DOHH2 (cell line): Measurements from ENCODE around the gene STMN3.

Experiments
- H3F3A ChIP-seq: fragments of 200-600 bp; sonication (generic), shearing (Covaris generic); 2 replicates; pipeline ENCODE4 v1.6.0; 2016; ENCODE audit warnings: antibody characterized with exemption, mild to moderate bottlenecking; ENCODE audit not compliant: control insufficient read depth, insufficient read depth
- H3K27ac ChIP-seq: fragments of 200-600 bp; sonication (generic); 2 replicates; pipeline ENCODE4 v1.5.1; 2014; ENCODE audit warnings: low read depth, mild to moderate bottlenecking, low read length, moderate library complexity
- H3K27me3 ChIP-seq: fragments of 200-600 bp; sonication (generic); 2 replicates; pipeline ENCODE4 v1.6.1; 2014; ENCODE audit warnings: mild to moderate bottlenecking, low read length, mixed read lengths; ENCODE audit not compliant: control insufficient read depth
- H3K36me3 ChIP-seq: fragments of 200-600 bp; sonication (generic); 2 replicates; pipeline ENCODE4 v1.6.1; 2014; ENCODE audit warnings: mild to moderate bottlenecking, low read length, moderate library complexity, mixed read lengths; ENCODE audit not compliant: control insufficient read depth
- H3K4me1 ChIP-seq: fragments of 200-600 bp; sonication (generic); 2 replicates; pipeline ENCODE4 v1.6.1; 2014; ENCODE audit warnings: mild to moderate bottlenecking, low read length, mixed read lengths; ENCODE audit not compliant: control insufficient read depth
- H3K4me2 ChIP-seq: fragments of 200-600 bp; sonication (generic); 2 replicates; pipeline ENCODE4 v1.6.0; 2014; ENCODE audit warnings: mild to moderate bottlenecking, low read length, moderate library complexity
- H3K4me3 ChIP-seq: fragments of 200-600 bp; sonication (generic); 2 replicates; pipeline ENCODE4 v1.5.1; 2014; ENCODE audit warnings: mild to moderate bottlenecking, low read length, mixed read lengths
- H3K79me2 ChIP-seq: fragments of 200-600 bp; sonication (generic); 2 replicates; pipeline ENCODE4 v1.6.1; 2014; ENCODE audit warnings: mild to moderate bottlenecking, low read length, mixed read lengths; ENCODE audit not compliant: control insufficient read depth
- H3K9me2 ChIP-seq: fragments of 200-600 bp; sonication (generic); replicated peaks from 2 replicates; pipeline ENCODE4 v1.6.1; 2014; ENCODE audit warnings: mild to moderate bottlenecking, low read length, mixed read lengths; ENCODE audit not compliant: control insufficient read depth
- H3K9me3 ChIP-seq: fragments of 200-600 bp; sonication (generic); 2 replicates; pipeline ENCODE4 v1.6.1; 2014; ENCODE audit warnings: antibody characterized with exemption, low read length, mixed read lengths; ENCODE audit not compliant: control insufficient read depth, insufficient read depth
- H4K20me1 ChIP-seq: fragments of 200-600 bp; sonication (generic); 2 replicates; pipeline ENCODE4 v1.6.0; 2014; ENCODE audit warnings: low read depth, mild to moderate bottlenecking, antibody characterized with exemption, low read length, moderate library complexity; ENCODE audit not compliant: control insufficient read depth, insufficient read depth
- CTCF ChIP-seq: fragments of 200-600 bp; sonication (generic); IDR thresholded peaks from one replicate; pipeline ENCODE4 v1.5.1; 2014; ENCODE audit warnings: antibody characterized with exemption, mild to moderate bottlenecking, low read depth, low read length; ENCODE audit not compliant: poor library complexity, severe bottlenecking
- EZH2phosphoT487 ChIP-seq: fragments of 200-600 bp; sonication (generic); IDR thresholded peaks from 2 replicates; pipeline ENCODE4 v1.6.1; 2017; ENCODE audit warnings: borderline replicate concordance, mild to moderate bottlenecking, antibody characterized with exemption, low read length, moderate library complexity, mixed read lengths

Gene STMN3

GRCh38 chr20:63701051-63701328, 47.8 kb upstream of the STMN3 start:
- peaks cover 10% of the 10 kb centered on the region for H3K4me1 ChIP-seq
- H3K9me2 ChIP-seq = no peaks in the 10 kb centered on the region
- peaks cover 25% of the 10 kb centered on the region for H3K36me3 ChIP-seq
- H4K20me1 ChIP-seq = peaks cover 3% of the 10 kb centered on the region
- H3K4me3 ChIP-seq = no peak overlapping the region
- H3F3A ChIP-seq = no peaks in the 10 kb centered on the region
- no peak overlapping the region for H3K4me2 ChIP-seq
- no peaks in the 10 kb centered on the region for H3K27me3 ChIP-seq
- TF ChIP-seq CTCF = no peak
- no peak for TF ChIP-seq EZH2phosphoT487
- no peaks in the 10 kb centered on the region for H3K9me3 ChIP-seq
- peaks cover 12% of the 10 kb centered on the region for H3K79me2 ChIP-seq
- no peak overlapping the region for H3K27ac ChIP-seq

GRCh38 chr20:63700199-63701050, 47.2 kb upstream of the STMN3 start:
- H3K27ac ChIP-seq = no peak overlapping the region
- H4K20me1 ChIP-seq = no peaks in the 10 kb centered on the region
- H3K9me3 ChIP-seq = no peaks in the 10 kb centered on the region
- no peak overlapping the region for H3K4me2 ChIP-seq
- no peak overlapping the region for H3K4me3 ChIP-seq
- TF ChIP-seq CTCF (no peak), EZH2phosphoT487 (no peak)
- H3F3A ChIP-seq = no peaks in the 10 kb centered on the region
- H3K36me3 ChIP-seq = peaks cover 19% of the 10 kb centered on the region
- H3K9me2 ChIP-seq = no peaks in the 10 kb centered on the region
- peaks cover 6% of the 10 kb centered on the region for H3K79me2 ChIP-seq
- peaks cover 9% of the 10 kb centered on the region for H3K4me1 ChIP-seq
- no peaks in the 10 kb centered on the region for H3K27me3 ChIP-seq

- H4K20me1 ChIP-seq = no peaks in the 10 kb centered on the region
- no peaks in the 10 kb centered on the region for H3F3A ChIP-seq
- H3K4me1 ChIP-seq = peaks cover 9% of the 10 kb centered on the region
- no peaks in the 10 kb centered on the region for H3K9me3 ChIP-seq
- H3K27ac ChIP-seq = no peak overlapping the region
- no peaks in the 10 kb centered on the region for H3K9me2 ChIP-seq
- no peak overlapping the region for H3K4me2 ChIP-seq
- H3K4me3 ChIP-seq = no peak overlapping the region
- no peaks in the 10 kb centered on the region for H3K79me2 ChIP-seq
- H3K36me3 ChIP-seq = peaks cover 11% of the 10 kb centered on the region
- TF ChIP-seq CTCF (no peak), EZH2phosphoT487 (no peak)
- no peaks in the 10 kb centered on the region for H3K27me3 ChIP-seq
Measured at GRCh38 chr20:63699466-63700198, 46.4 kb upstream of the STMN3 start.
